GM23338 (cell line): Measurements from ENCODE around the gene COA1. TPM values are rescaled to one million over a fixed set of nuclear protein-coding genes. Genes with fewer than 3 reads are reported as not detected.

Experiments used
- ATAC-seq: fragments of 200-7000 bp; cut with Tn5 transposase; 3 replicates; pipeline ENCODE4 v1.9.1; 2020
- DNase-seq: peaks from one replicate; pipeline ENCODE4 v3.0.0-alpha.2; 2015; ENCODE audit warnings: low spot score
- H2AFZ ChIP-seq: fragments of 200-600 bp; sonication (generic); 2 replicates; pipeline ENCODE4 v1.8.0; 2016; ENCODE audit warnings: antibody characterized with exemption, mild to moderate bottlenecking, moderate library complexity
- H3F3A ChIP-seq: fragments of 200-600 bp; sonication (generic); replicated peaks from 2 replicates; pipeline ENCODE4 v1.8.0; 2017; ENCODE audit warnings: antibody characterized with exemption, mixed run types, low read depth
- H3K27ac ChIP-seq: fragments of 200-600 bp; sonication (generic); 2 replicates; pipeline ENCODE4 v1.6.1; 2016; ENCODE audit warnings: low read depth
- H3K27me3 ChIP-seq: fragments of 200-600 bp; sonication (generic); 2 replicates; pipeline ENCODE4 v1.8.0; 2016; ENCODE audit warnings: mild to moderate bottlenecking, mixed run types, moderate library complexity; ENCODE audit not compliant: insufficient read depth
- H3K36me3 ChIP-seq: fragments of 200-600 bp; sonication (generic); 2 replicates; pipeline ENCODE4 v1.8.0; 2016; ENCODE audit warnings: mild to moderate bottlenecking; ENCODE audit not compliant: insufficient read depth
- H3K4me1 ChIP-seq: fragments of 200-600 bp; sonication (generic); 2 replicates; pipeline ENCODE4 v1.8.0; 2016; ENCODE audit warnings: mild to moderate bottlenecking, moderate library complexity; ENCODE audit not compliant: insufficient read depth
- H3K4me2 ChIP-seq: fragments of 200-600 bp; sonication (generic); 2 replicates; pipeline ENCODE4 v1.7.1; 2017; ENCODE audit warnings: mixed run types
- H3K4me3 ChIP-seq: fragments of 200-600 bp; sonication (generic); 2 replicates; pipeline ENCODE4 v1.6.1; 2016; ENCODE audit warnings: mixed run types
- H3K79me2 ChIP-seq: fragments of 200-600 bp; sonication (generic); replicated peaks from 2 replicates; pipeline ENCODE4 v1.8.0; 2017; ENCODE audit warnings: mild to moderate bottlenecking; ENCODE audit not compliant: insufficient read depth
- H3K9me2 ChIP-seq: fragments of 200-600 bp; sonication (generic); 2 replicates; pipeline ENCODE4 v1.8.0; 2017; ENCODE audit not compliant: insufficient read depth
- H4K20me1 ChIP-seq: fragments of 200-600 bp; sonication (generic); replicated peaks from 2 replicates; pipeline ENCODE4 v1.8.0; 2017; ENCODE audit warnings: mild to moderate bottlenecking; ENCODE audit not compliant: insufficient read depth
- H3K27ac Mint-ChIP-seq: 2 replicates; pipeline ENCODE4 v1.8.0; 2020; ENCODE audit warnings: inconsistent platforms, mild to moderate bottlenecking, moderate library complexity, mixed read lengths
- H3K27me3 Mint-ChIP-seq: 3 replicates; pipeline ENCODE4 v1.8.0; 2022; ENCODE audit warnings: low read depth, mild to moderate bottlenecking, moderate library complexity, mixed read lengths, inconsistent platforms; ENCODE audit not compliant: insufficient read depth, poor library complexity
- H3K36me3 Mint-ChIP-seq: 3 replicates; pipeline ENCODE4 v1.8.0; 2021; ENCODE audit warnings: low read depth, mild to moderate bottlenecking, inconsistent platforms, moderate library complexity, mixed read lengths
- H3K4me1 Mint-ChIP-seq: 3 replicates; pipeline ENCODE4 v1.8.0; 2020; ENCODE audit warnings: mild to moderate bottlenecking, inconsistent platforms, mixed read lengths
- H3K4me3 Mint-ChIP-seq: 3 replicates; pipeline ENCODE4 v1.8.0; 2021; ENCODE audit warnings: moderate library complexity, mild to moderate bottlenecking, inconsistent platforms, mixed read lengths
- H3K9me3 Mint-ChIP-seq: 3 replicates; pipeline ENCODE4 v1.8.0; 2020; ENCODE audit warnings: moderate library complexity, mild to moderate bottlenecking, inconsistent platforms, mixed read lengths
- CREB1 ChIP-seq: fragments of 250-450 bp; sonication (Bioruptor Pico); IDR thresholded peaks from 2 replicates; pipeline ENCODE4 v1.5.0; 2020; ENCODE audit warnings: low read depth, mild to moderate bottlenecking, moderate library complexity
- EZH2 ChIP-seq: fragments of 200-600 bp; sonication (generic); IDR thresholded peaks from one replicate; pipeline ENCODE4 v1.8.0; 2017; ENCODE audit warnings: antibody characterized with exemption, mild to moderate bottlenecking, low read depth; ENCODE audit not compliant: unreplicated experiment
- EZH2phosphoT487 ChIP-seq: fragments of 200-600 bp; sonication (generic); IDR thresholded peaks from one replicate; pipeline ENCODE4 v1.8.1; 2018; ENCODE audit warnings: antibody characterized with exemption; ENCODE audit not compliant: unreplicated experiment
- JUNB ChIP-seq: IDR thresholded peaks from one replicate; pipeline ENCODE4 v1.6.1; 2016; ENCODE audit warnings: antibody characterized with exemption; ENCODE audit not compliant: unreplicated experiment
- POLR2AphosphoS5 ChIP-seq: IDR thresholded peaks from 2 replicates; pipeline ENCODE4 v1.6.1; 2016; ENCODE audit warnings: antibody characterized with exemption, low read depth
- STAT1 ChIP-seq: IDR thresholded peaks from one replicate; pipeline ENCODE4 v1.6.1; 2016; ENCODE audit warnings: antibody characterized with exemption; ENCODE audit not compliant: unreplicated experiment
- ZNF114 ChIP-seq: fragments of 250-450 bp; sonication (Bioruptor Pico); IDR thresholded peaks from 2 replicates; pipeline ENCODE4 v1.5.0; 2020; ENCODE audit warnings: mild to moderate bottlenecking, moderate library complexity
- ZNF331 ChIP-seq: fragments of 250-450 bp; sonication (Bioruptor Pico); IDR thresholded peaks from 2 replicates; pipeline ENCODE4 v1.5.0; 2020; ENCODE audit warnings: low read depth, mild to moderate bottlenecking, moderate library complexity
- polyA plus RNA-seq: library from polyadenylated mRNA; unstranded; fragments of >200 nt; fragmentation: Nextera tagmentation; extraction: Ambion mirVana; gene quantifications from 2 replicates; pipeline ENCODE4 v1.2.1, GENCODE V29; 2016
- total RNA-seq: library from RNA; depleted of rRNA; stranded (reverse); fragments of >200 nt; shearing (Covaris generic); gene quantifications from 2 replicates; pipeline ENCODE4 v1.2.3, GENCODE V29; 2014
- TF ChIP-seq, protein P1 (sequence below): fragments of 250-450 bp; sonication (Bioruptor Pico); IDR thresholded peaks from 2 replicates; pipeline ENCODE4 v1.5.0; 2020; ENCODE audit warnings: mild to moderate bottlenecking, moderate library complexity

The COA1 gene
- total and polyA plus RNA-seq, 2 experiments from 2014 or later: 156 to 158 TPM

DNA sequence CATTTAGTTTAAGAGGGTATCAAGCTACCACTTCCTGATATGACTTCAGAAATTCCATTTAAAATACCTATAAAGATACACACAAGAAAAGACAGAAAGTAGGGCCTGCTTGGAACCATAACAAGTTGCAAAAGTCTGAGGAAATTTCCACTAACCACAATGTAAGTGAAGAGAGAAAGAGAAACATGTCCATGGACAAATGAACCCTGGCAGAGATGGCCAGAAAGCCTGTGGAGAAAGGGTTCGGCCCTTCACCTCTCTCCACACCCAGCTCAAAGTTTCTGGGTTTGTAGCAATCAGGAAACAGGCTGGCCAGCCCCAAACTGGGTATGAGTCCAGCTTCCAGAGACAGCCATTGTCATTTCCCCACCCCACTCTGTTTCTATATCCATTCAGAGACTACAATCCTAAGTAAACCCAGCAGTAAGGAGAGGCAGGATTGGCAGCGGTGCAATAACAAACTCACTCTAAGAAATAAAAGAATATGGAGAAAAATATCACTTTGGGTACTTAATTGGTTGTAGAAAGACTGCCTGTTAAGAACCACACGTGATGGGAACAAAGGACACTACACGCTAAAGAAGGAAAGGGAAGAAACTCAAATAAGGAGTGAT, 75.3 kb downstream of the COA1 start (continued):
- TF ChIP-seq, protein P1, sequence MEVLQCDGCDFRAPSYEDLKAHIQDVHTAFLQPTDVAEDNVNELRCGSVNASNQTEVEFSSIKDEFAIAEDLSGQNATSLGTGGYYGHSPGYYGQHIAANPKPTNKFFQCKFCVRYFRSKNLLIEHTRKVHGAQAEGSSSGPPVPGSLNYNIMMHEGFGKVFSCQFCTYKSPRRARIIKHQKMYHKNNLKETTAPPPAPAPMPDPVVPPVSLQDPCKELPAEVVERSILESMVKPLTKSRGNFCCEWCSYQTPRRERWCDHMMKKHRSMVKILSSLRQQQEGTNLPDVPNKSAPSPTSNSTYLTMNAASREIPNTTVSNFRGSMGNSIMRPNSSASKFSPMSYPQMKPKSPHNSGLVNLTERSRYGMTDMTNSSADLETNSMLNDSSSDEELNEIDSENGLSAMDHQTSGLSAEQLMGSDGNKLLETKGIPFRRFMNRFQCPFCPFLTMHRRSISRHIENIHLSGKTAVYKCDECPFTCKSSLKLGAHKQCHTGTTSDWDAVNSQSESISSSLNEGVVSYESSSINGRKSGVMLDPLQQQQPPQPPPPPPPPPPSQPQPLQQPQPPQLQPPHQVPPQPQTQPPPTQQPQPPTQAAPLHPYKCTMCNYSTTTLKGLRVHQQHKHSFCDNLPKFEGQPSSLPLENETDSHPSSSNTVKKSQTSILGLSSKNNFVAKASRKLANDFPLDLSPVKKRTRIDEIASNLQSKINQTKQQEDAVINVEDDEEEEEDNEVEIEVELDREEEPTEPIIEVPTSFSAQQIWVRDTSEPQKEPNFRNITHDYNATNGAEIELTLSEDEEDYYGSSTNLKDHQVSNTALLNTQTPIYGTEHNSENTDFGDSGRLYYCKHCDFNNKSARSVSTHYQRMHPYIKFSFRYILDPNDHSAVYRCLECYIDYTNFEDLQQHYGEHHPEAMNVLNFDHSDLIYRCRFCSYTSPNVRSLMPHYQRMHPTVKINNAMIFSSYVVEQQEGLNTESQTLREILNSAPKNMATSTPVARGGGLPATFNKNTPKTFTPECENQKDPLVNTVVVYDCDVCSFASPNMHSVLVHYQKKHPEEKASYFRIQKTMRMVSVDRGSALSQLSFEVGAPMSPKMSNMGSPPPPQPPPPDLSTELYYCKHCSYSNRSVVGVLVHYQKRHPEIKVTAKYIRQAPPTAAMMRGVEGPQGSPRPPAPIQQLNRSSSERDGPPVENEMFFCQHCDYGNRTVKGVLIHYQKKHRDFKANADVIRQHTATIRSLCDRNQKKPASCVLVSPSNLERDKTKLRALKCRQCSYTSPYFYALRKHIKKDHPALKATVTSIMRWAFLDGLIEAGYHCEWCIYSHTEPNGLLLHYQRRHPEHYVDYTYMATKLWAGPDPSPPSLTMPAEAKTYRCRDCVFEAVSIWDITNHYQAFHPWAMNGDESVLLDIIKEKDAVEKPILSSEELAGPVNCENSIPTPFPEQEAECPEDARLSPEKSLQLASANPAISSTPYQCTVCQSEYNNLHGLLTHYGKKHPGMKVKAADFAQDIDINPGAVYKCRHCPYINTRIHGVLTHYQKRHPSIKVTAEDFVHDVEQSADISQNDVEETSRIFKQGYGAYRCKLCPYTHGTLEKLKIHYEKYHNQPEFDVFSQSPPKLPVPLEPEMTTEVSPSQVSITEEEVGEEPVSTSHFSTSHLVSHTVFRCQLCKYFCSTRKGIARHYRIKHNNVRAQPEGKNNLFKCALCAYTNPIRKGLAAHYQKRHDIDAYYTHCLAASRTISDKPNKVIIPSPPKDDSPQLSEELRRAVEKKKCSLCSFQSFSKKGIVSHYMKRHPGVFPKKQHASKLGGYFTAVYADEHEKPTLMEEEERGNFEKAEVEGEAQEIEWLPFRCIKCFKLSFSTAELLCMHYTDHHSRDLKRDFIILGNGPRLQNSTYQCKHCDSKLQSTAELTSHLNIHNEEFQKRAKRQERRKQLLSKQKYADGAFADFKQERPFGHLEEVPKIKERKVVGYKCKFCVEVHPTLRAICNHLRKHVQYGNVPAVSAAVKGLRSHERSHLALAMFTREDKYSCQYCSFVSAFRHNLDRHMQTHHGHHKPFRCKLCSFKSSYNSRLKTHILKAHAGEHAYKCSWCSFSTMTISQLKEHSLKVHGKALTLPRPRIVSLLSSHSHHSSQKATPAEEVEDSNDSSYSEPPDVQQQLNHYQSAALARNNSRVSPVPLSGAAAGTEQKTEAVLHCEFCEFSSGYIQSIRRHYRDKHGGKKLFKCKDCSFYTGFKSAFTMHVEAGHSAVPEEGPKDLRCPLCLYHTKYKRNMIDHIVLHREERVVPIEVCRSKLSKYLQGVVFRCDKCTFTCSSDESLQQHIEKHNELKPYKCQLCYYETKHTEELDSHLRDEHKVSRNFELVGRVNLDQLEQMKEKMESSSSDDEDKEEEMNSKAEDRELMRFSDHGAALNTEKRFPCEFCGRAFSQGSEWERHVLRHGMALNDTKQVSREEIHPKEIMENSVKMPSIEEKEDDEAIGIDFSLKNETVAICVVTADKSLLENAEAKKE (CRISPR knock-in tag): no peak

DNA sequence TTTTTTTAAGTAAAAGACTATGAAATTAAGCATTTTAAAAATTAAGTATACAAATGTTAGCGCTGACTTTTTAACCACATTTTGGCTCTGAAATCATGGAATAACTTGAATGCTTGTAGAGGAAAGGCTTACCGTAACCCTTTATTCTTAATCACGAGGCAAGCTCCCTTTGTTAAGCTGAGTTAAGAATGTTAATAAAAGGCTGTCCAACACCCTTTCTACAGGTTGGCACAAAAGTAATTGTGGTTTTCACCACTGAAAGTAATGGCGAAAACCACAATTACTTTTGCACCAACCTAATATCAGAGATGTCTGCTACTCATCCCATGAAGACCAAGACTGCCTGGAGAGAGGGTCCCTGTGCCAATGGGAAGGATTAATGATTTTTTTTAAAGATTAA, 75.9 kb downstream of the COA1 start:
- peaks cover 75% of the 10 kb centered on the region for H3K79me2 ChIP-seq
- H3K9me2 ChIP-seq: no peaks in the 10 kb centered on the region
- no peak overlapping the region for H3K4me2 ChIP-seq
- peak overlapping the region; percentile 27; the same call in 1 of the 2 replicates for H3K27ac ChIP-seq
- no peaks in the 10 kb centered on the region for H3K27me3 Mint-ChIP-seq
- no peaks in the 10 kb centered on the region for H3F3A ChIP-seq
- H3K4me1 Mint-ChIP-seq: peaks cover 50% of the 10 kb centered on the region
- peaks cover 31% of the 10 kb centered on the region for H3K36me3 Mint-ChIP-seq
- H3K27me3 ChIP-seq: no peaks in the 10 kb centered on the region
- H3K4me3 Mint-ChIP-seq: no peak overlapping the region
- H4K20me1 ChIP-seq: no peaks in the 10 kb centered on the region; the same call in 1 of the 2 replicates
- no peaks in the 10 kb centered on the region for H3K36me3 ChIP-seq
- no peaks in the 10 kb centered on the region; the same call in 2 of the 3 replicates for H3K9me3 Mint-ChIP-seq
- H3K27ac Mint-ChIP-seq: no peak overlapping the region
- peaks cover 52% of the 10 kb centered on the region for H3K4me1 ChIP-seq
- ATAC-seq (no peak), DNase-seq (no peak)
- H2AFZ ChIP-seq: no peak overlapping the region
- H3K4me3 ChIP-seq: no peak overlapping the region
- no peak for TF ChIP-seq EZH2
- no peak for TF ChIP-seq ZNF114
- TF ChIP-seq POLR2AphosphoS5: no peak
- TF ChIP-seq JUNB: no peak
- TF ChIP-seq STAT1: no peak
- no peak for TF ChIP-seq EZH2phosphoT487
- TF ChIP-seq CREB1: no peak
- TF ChIP-seq, protein P1 (CRISPR knock-in tag): no peak
- no peak for TF ChIP-seq ZNF331
